Vagina (tissue), 2 donors: ENCODE data around the gene RRAD.

Experiments
- CTCF ChIP-seq, 3 experiments: fragments of 450-650 bp in 2 of 3; fragments of 200-600 bp in 1 of 3; sonication (generic) in 1 of 3; IDR thresholded peaks; one replicate each; pipeline ENCODE4 v1.5.1; 2017 to 2019; ENCODE audit warnings: antibody characterized with exemption in 3 of 3, mild to moderate bottlenecking in 2 of 3, moderate library complexity in 2 of 3
- POLR2AphosphoS5 ChIP-seq, 2 donors: sonication (generic); formaldehyde crosslinking; IDR thresholded peaks; one replicate each; pipeline ENCODE4 v1.9.0; 2017; ENCODE audit warnings: antibody characterized with exemption in 2 of 2, mild to moderate bottlenecking in 2 of 2, low read depth in 1 of 2; ENCODE audit not compliant: insufficient read depth in 1 of 2

GRCh38 chr16:66934138-66934838 is 9.0 kb upstream of the RRAD start, which contains the start of gene CIAO2B:
- TF ChIP-seq CTCF (IDR thresholded peaks at IDR 0.05) (peak in 1 of 3 experiments; percentile 4), POLR2AphosphoS5 (IDR thresholded peaks at IDR 0.05; ENCODE audit: insufficient read depth in 1 of 2, low read depth in 1 of 2) (peak; percentile 93 to 98)
